ACC112 (cell line): Measurements from ENCODE around the gene WDR13.

Source experiments
- H2AFZ ChIP-seq: fragments of 200-600 bp; sonication (generic); one replicate; pipeline ENCODE4 v1.6.0; 2017; ENCODE audit warnings: antibody characterized with exemption, low read length; ENCODE audit not compliant: unreplicated experiment
- H3K27ac ChIP-seq: fragments of 200-600 bp; sonication (generic); 2 replicates; pipeline ENCODE4 v1.5.1; 2014; ENCODE audit warnings: low read depth, mild to moderate bottlenecking, antibody characterized with exemption, low read length, moderate library complexity
- H3K27me3 ChIP-seq: fragments of 200-600 bp; sonication (generic); 2 replicates; pipeline ENCODE4 v1.6.1; 2014; ENCODE audit warnings: mild to moderate bottlenecking, antibody characterized with exemption, low read length, moderate library complexity, mixed read lengths; ENCODE audit not compliant: insufficient read depth
- H3K36me3 ChIP-seq: fragments of 200-600 bp; sonication (generic); 2 replicates; pipeline ENCODE4 v1.6.1; 2016; ENCODE audit warnings: mild to moderate bottlenecking, antibody characterized with exemption, low read length, moderate library complexity, mixed read lengths; ENCODE audit not compliant: insufficient read depth
- H3K4me1 ChIP-seq: fragments of 200-600 bp; sonication (generic); one replicate; pipeline ENCODE4 v1.6.1; 2016; ENCODE audit warnings: low read length, mixed read lengths; ENCODE audit not compliant: insufficient read depth, unreplicated experiment, control insufficient read depth
- H3K4me3 ChIP-seq: fragments of 200-600 bp; sonication (generic); 2 replicates; pipeline ENCODE4 v1.5.1; 2014; ENCODE audit warnings: mild to moderate bottlenecking, low read depth, low read length
- H3K79me2 ChIP-seq: fragments of 200-600 bp; sonication (generic); one replicate; pipeline ENCODE4 v1.6.0; 2016; ENCODE audit warnings: low read length; ENCODE audit not compliant: control insufficient read depth, unreplicated experiment, insufficient read depth

WDR13 gene

DNA sequence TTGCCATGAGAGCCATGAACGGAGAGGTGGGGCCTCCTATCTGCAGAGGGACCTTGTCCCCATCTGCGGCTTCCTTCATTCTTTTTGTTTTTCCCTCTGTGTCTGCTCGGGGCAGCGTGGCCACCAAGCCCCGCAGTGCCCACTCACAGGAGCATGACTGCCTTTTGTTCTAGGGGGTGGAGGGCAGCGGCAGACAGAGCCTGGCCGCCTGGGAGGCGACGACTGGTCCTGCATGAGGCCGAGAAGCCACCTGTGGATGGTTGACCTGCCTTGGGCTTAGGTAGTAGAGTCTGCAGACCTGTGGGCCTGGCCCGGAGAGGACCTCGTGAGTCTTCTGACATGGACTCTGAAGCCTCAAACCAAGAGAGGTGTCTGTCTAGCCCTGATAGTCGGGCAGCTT is 21.6 kb upstream of the WDR13 start:
- H3K27ac ChIP-seq, result peak overlapping the region; percentile 99
- H3K36me3 ChIP-seq, result peaks cover 27% of the 10 kb centered on the region
- peaks cover 30% of the 10 kb centered on the region for H3K79me2 ChIP-seq
- H3K4me3 ChIP-seq, result peak overlapping the region; percentile 99
- H3K4me1 ChIP-seq, result peaks cover 31% of the 10 kb centered on the region
- no peaks in the 10 kb centered on the region for H3K27me3 ChIP-seq
- no peak overlapping the region for H2AFZ ChIP-seq

- H3K79me2 ChIP-seq, result peaks cover 30% of the 10 kb centered on the region
- H3K36me3 ChIP-seq, result peaks cover 27% of the 10 kb centered on the region
- H3K4me1 ChIP-seq, result peaks cover 31% of the 10 kb centered on the region
- no peaks in the 10 kb centered on the region for H3K27me3 ChIP-seq
- no peak overlapping the region for H2AFZ ChIP-seq
- H3K4me3 ChIP-seq, result peak overlapping the region; percentile 99
- peak overlapping the region; percentile 99 for H3K27ac ChIP-seq
Measured at GRCh38 chrX:48576108-48576507, 21.2 kb upstream of the WDR13 start.

GRCh38 chrX:48578661-48579128 is 18.6 kb upstream of the WDR13 start:
- Histone ChIP-seq H3K4me3 (no peak overlapping the region), H2AFZ (no peak overlapping the region), H3K79me2 (peaks cover 30% of the 10 kb centered on the region), H3K4me1 (peaks cover 41% of the 10 kb centered on the region), H3K36me3 (peaks cover 27% of the 10 kb centered on the region), H3K27ac (peak overlapping the region; percentile 34; the same call in 1 of the 2 replicates), H3K27me3 (no peaks in the 10 kb centered on the region)

DNA sequence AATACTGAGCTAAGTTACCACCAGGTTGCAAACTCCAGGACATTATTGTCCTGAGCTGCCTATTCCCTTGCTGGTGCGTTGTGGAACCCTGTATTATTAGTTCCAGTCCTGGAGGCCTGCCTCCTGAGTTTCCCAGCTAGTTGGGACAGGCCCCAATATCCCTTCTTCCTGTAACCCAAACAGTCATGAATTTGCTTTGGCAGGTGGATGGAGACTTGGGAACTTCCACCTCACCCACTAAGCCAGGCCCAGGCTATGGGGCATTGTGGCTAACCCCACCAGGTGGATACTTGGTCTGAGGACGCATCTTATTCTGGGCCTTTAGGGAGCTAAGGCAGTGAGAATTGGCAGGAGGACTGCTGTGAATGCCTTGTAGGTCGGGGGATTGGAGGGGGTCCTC is 18.0 kb upstream of the WDR13 start:
- peaks cover 30% of the 10 kb centered on the region for H3K79me2 ChIP-seq
- H3K36me3 ChIP-seq, result peaks cover 27% of the 10 kb centered on the region
- H3K4me3 ChIP-seq, result no peak overlapping the region
- peak overlapping the region; percentile 34; the same call in 1 of the 2 replicates for H3K27ac ChIP-seq
- H3K4me1 ChIP-seq, result peaks cover 41% of the 10 kb centered on the region
- no peaks in the 10 kb centered on the region for H3K27me3 ChIP-seq
- H2AFZ ChIP-seq, result no peak overlapping the region

- no peak overlapping the region for H3K4me3 ChIP-seq
- H3K79me2 ChIP-seq, result peaks cover 21% of the 10 kb centered on the region
- no peaks in the 10 kb centered on the region for H3K27me3 ChIP-seq
- peak overlapping the region; percentile 41; the same call in 1 of the 2 replicates for H3K27ac ChIP-seq
- H3K4me1 ChIP-seq, result peaks cover 39% of the 10 kb centered on the region
- peaks cover 19% of the 10 kb centered on the region for H3K36me3 ChIP-seq
- no peak overlapping the region for H2AFZ ChIP-seq
Measured at GRCh38 chrX:48580662-48581061, 16.6 kb upstream of the WDR13 start.

DNA sequence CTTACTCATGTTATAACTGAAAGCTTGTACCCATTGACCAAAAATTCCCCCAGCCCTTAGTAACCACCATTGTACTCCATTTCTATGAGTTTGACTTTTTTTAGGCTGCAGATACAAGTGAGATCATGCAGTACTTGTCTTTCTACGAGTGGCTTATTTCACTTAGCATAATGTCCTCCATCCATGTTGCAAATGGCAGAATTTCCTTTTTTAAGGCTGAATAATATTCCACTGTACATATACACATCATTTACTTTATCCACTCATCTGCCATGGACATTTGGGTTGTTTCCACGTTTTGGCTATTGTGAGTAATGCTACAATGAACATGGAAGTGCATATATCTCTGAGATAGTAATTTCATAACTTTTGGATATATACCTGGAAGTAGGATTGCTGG is 12.6 kb upstream of the WDR13 start:
- H3K4me3 ChIP-seq, result no peak overlapping the region
- H3K36me3 ChIP-seq, result no peaks in the 10 kb centered on the region
- no peaks in the 10 kb centered on the region for H3K27me3 ChIP-seq
- no peak overlapping the region for H3K27ac ChIP-seq
- no peaks in the 10 kb centered on the region for H3K79me2 ChIP-seq
- peaks cover 18% of the 10 kb centered on the region for H3K4me1 ChIP-seq
- H2AFZ ChIP-seq, result no peak overlapping the region

DNA sequence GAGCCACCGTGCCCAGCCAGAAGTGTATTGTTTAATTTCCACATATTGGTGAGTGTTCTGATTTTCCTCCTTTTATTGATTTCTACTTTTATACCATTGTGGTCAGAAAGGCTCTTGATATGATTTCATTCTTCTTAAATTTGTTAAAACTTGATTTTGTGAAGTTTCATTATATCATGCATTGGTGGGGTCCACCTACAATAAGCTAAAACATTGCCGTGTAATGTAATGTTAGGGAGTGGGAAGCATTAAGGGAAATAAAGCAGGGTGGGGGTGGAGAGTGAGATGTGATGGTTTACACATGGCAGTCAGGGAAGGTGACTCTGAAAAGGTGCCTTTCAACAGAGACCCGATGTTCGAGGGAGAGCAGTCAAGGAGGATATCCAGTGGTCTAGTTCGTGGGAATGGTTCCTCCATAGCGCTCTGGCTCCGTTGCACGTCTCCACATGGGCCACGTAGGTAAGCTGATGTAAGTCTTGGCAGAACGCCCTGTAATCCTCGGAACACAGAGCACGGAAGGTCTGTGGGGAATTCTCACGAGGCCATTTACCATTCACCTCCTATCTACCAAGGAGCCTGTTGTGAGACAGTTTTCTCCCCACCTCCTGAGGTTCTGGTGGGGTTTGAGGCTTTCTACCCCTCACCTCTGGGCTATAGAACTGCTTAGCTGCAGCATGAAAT is 7.7 kb upstream of the WDR13 start:
- peaks cover 35% of the 10 kb centered on the region for H3K4me1 ChIP-seq
- H3K27me3 ChIP-seq, result no peaks in the 10 kb centered on the region
- H3K79me2 ChIP-seq, result no peaks in the 10 kb centered on the region
- peak overlapping the region; percentile 91 for H3K27ac ChIP-seq
- no peak overlapping the region for H2AFZ ChIP-seq
- no peaks in the 10 kb centered on the region for H3K36me3 ChIP-seq
- no peak overlapping the region for H3K4me3 ChIP-seq

GRCh38 chrX:48590203-48591103 is 6.8 kb upstream of the WDR13 start:
- Histone ChIP-seq H3K79me2 (no peaks in the 10 kb centered on the region), H3K4me3 (no peak overlapping the region), H2AFZ (no peak overlapping the region), H3K27me3 (no peaks in the 10 kb centered on the region), H3K36me3 (no peaks in the 10 kb centered on the region), H3K4me1 (peaks cover 35% of the 10 kb centered on the region), H3K27ac (peak overlapping the region; percentile 91)

DNA sequence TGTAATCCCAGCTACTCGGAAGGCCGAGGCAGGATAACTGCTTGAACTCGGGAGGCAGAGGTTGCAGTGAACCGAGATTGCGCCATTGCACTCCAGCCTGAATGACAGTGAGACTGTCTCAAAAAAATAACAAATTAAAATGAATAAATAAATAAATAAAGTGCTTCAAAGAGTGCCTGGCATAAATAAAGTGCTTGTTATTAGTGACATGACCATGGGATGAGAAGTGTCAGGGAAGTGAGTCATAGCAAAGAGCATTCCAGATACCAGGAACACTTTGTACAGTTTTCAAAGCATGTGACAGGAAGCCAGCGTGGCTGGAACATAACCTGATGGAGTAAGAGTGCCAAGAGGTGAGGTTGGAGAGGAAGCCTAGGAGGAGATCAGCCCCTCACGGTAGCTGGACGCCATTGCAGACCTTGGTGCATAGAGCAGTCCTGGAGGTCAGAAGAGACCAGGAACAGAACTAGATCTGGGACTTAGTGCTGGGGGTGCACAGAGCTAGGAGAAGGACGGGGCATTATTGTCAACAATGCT is 6.0 kb upstream of the WDR13 start:
- Histone ChIP-seq H3K27ac (peak overlapping the region; percentile 91), H3K27me3 (no peaks in the 10 kb centered on the region), H3K4me3 (no peak overlapping the region), H3K36me3 (no peaks in the 10 kb centered on the region), H3K79me2 (no peaks in the 10 kb centered on the region), H2AFZ (no peak overlapping the region), H3K4me1 (peaks cover 39% of the 10 kb centered on the region)

GRCh38 chrX:48592971-48593370 is 4.3 kb upstream of the WDR13 start:
- no peak overlapping the region for H2AFZ ChIP-seq
- peak overlapping the region; percentile 91 for H3K27ac ChIP-seq
- no peaks in the 10 kb centered on the region for H3K36me3 ChIP-seq
- H3K79me2 ChIP-seq, result no peaks in the 10 kb centered on the region
- no peaks in the 10 kb centered on the region for H3K27me3 ChIP-seq
- H3K4me1 ChIP-seq, result peaks cover 42% of the 10 kb centered on the region
- H3K4me3 ChIP-seq, result no peak overlapping the region
